GM13976 (cell line): ENCODE results near the gene AMZ2.
"Not testable (repeated sequence)": the region's sequence is repeated elsewhere in the genome, so short reads cannot be mapped to it uniquely, and the experiment has no call there.

ENCODE experiments used
- DNase-seq: peaks from one replicate; pipeline ENCODE4 v3.0.0; 2012; ENCODE audit warnings: low spot score
- CTCF ChIP-seq: IDR thresholded peaks from 2 replicates; pipeline ENCODE4 v1.5.1; 2012; ENCODE audit warnings: borderline replicate concordance, mild to moderate bottlenecking; ENCODE audit not compliant: insufficient read depth; ENCODE audit errors: extremely low read depth, missing control alignments, control extremely low read depth
- in situ Hi-C: fragments of 300-500 bp; cut with MboI; formaldehyde crosslinking; loops from one replicate; pipeline ENCODE4 v1.12.0; 2022; ENCODE audit warnings: low sequenced_read_pairs, mixed read lengths, inconsistent platforms; ENCODE audit not compliant: unreplicated experiment

Gene AMZ2

GRCh38 chr17:68221786-68222185 is 26.1 kb upstream of the AMZ2 start:
- no peak for TF ChIP-seq CTCF
- in situ Hi-C loops, result no loop called here
- no peak for DNase-seq

GRCh38 chr17:68222606-68223005 is 25.2 kb upstream of the AMZ2 start:
- in situ Hi-C loops, result no loop called here
- DNase-seq, result no peak
- no peak for TF ChIP-seq CTCF

GRCh38 chr17:68225055-68225454 is 22.8 kb upstream of the AMZ2 start:
- in situ Hi-C loops, DNase-seq: not testable (repeated sequence)

GRCh38 chr17:68228039-68228680 is 19.7 kb upstream of the AMZ2 start:
- in situ Hi-C loops, DNase-seq: not testable (repeated sequence)

- no peak for TF ChIP-seq CTCF
- DNase-seq, result no peak
- in situ Hi-C loops, result no loop called here
Measured at GRCh38 chr17:68228817-68229570, 18.8 kb upstream of the AMZ2 start.

GRCh38 chr17:68229619-68230018 is 18.2 kb upstream of the AMZ2 start:
- TF ChIP-seq CTCF, result no peak
- in situ Hi-C loops, result no loop called here
- DNase-seq, result no peak

- DNase-seq, in situ Hi-C loops: not testable (repeated sequence)
Measured at GRCh38 chr17:68231131-68231530, 16.7 kb upstream of the AMZ2 start.

- no peak for TF ChIP-seq CTCF
- in situ Hi-C loops, result no loop called here
- no peak for DNase-seq
Measured at GRCh38 chr17:68231541-68231940, 16.3 kb upstream of the AMZ2 start.

- DNase-seq, in situ Hi-C loops: not testable (repeated sequence)
Measured at GRCh38 chr17:68232741-68233140, 15.1 kb upstream of the AMZ2 start.

- in situ Hi-C loops, result not testable (repeated sequence)
Measured at GRCh38 chr17:68234726-68235335, 13.0 kb upstream of the AMZ2 start.

GRCh38 chr17:68235336-68235791 is 12.5 kb upstream of the AMZ2 start:
- in situ Hi-C loops, DNase-seq: not testable (repeated sequence)

More at GRCh38 chr17:68234726-68235335, 13.0 kb upstream of the AMZ2 start:
- peak; percentile 42 for DNase-seq
